IPS DF 19.7 (cell line): ENCODE data around the gene DLG2.
"Not testable (repeated sequence)": the region's sequence is repeated elsewhere in the genome, so short reads cannot be mapped to it uniquely, and the experiment has no call there.

Experiments
- DNase-seq: peaks from one replicate; pipeline ENCODE4 v3.0.0-alpha.2; 2013; ENCODE audit warnings: low read depth, low spot score

The DLG2 gene

GRCh38 chr11:85236211-85236610 is 390.9 kb downstream of the DLG2 start:
- no peak for DNase-seq

- no peak for DNase-seq
Measured at GRCh38 chr11:85232559-85232958, 394.6 kb downstream of the DLG2 start.

- no peak for DNase-seq
Measured at GRCh38 chr11:85231588-85231987, 395.6 kb downstream of the DLG2 start.

DNA sequence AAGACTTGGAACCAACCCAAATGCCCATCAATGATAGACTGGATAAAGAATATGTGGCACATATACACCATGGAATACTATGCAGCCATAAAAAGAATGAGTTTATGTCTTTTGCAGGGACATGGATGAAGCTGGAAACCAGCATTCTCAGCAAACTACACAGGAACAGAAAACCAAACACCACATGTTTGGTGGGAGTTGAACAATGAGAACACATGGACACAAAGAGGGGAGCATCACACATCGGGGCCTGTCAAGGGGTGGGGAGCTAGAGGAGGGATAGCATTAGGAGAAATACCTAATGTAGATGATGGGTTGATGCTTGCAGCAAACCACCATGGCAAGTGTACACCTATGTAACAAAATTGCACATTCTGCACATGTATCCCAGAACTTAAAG is 397.4 kb downstream of the DLG2 start:
- DNase-seq: not testable (repeated sequence)

GRCh38 chr11:85196968-85197367 is 430.2 kb downstream of the DLG2 start:
- DNase-seq: no peak

GRCh38 chr11:85195934-85196333 is 431.2 kb downstream of the DLG2 start:
- DNase-seq: no peak

- DNase-seq: no peak
Measured at GRCh38 chr11:85187992-85188391, 439.2 kb downstream of the DLG2 start.

DNA sequence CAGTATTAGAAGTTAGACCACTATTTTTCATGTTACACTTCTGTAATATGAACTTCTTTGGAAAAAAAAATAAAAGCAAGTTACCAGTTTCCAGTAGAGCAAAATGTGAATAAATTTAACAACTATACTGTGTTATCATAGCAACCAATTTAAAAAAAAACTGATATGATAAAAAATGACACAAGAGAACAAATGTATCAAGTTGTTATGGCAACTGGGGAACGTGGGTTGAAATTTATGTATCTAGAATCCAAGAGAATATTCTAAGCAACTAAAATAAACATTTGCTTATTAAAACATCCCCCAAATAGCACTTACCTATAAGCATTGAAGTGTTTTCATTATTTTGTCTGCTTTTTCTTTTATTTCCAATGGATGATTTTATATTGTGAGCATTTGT is 442.4 kb downstream of the DLG2 start:
- DNase-seq: no peak

GRCh38 chr11:85182441-85183387 is 444.4 kb downstream of the DLG2 start:
- DNase-seq: peak; percentile 64

DNA sequence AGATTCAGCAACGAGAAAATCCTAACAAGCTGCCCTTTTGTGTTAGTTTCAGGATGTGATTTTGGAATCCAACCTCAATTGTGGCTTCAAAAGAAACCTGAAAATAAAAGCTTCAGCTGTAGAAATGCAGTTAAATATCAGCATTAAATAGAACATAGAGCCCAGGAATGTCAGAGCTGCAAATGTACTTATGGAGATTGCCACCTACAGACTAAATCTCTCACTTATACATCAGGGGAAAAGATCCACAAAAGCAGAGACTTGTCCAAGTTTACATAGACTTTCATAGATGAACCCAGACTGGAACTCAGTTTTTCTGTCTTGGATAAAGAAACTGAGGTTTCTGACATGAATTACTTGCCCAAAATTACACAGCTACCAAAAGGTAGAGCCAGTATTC is 446.6 kb downstream of the DLG2 start:
- DNase-seq: no peak

GRCh38 chr11:85171648-85172257 is 455.4 kb downstream of the DLG2 start:
- DNase-seq: no peak

DNA sequence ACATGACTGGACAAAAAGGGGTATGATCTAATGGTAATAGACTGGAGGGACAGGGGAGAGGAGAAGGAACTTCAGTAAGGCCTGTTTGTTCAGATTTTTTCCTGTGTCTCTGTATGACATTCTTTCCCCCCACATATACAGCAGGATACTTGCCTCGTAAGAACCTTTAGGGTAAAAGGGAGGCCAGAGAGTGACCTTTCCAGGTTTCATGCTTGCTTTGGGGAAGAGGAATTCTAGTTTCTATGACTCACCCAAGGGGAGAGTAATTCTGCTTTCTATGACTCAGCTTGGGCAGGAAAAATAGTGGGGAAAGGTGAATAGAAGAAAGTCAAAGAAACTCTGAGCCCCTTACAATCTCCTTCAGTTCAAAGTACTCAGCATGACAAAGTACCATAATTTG is 457.0 kb downstream of the DLG2 start:
- peak; percentile 23 for DNase-seq

DNA sequence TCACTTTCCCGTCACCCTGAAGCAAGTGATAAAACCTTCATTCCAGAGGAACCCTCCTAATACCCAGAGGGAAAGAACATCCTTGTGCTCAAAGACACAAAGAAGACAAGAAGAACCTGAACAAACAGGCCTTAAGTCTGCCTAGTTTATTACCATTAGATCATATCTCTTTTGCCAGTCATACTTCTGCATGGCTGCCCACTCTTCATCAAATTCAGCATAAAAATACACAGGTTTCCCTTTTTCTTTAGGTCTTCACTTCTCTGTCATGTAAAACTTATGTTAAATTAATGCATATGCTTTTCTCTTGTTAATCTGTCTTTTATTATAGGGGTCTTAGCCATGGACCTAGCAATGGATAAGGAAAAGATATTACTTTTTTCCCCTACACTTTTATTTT is 459.7 kb downstream of the DLG2 start:
- DNase-seq: no peak

GRCh38 chr11:85167038-85167437 is 460.1 kb downstream of the DLG2 start:
- DNase-seq: no peak

DNA sequence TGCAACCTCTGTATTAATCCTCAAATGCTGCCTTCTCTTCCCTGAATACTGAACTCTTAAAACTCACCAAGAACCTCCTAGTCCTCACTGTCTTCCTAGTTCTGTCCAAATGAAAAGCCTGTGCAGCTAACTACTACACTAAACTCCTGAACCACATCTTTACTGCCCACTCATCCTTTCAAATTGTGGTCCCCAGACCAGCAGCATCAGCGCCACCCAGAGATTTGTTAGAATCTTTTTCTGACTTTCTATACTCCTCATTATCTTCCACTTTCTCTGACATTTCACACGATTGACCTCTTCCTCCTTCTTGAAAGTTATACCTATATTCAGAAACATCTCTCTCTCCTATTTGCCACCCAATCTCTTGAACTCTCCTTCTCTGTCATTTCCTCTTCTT is 461.3 kb downstream of the DLG2 start:
- DNase-seq: no peak

- DNase-seq: no peak
Measured at GRCh38 chr11:85164743-85165142, 462.4 kb downstream of the DLG2 start.

GRCh38 chr11:85154294-85154693 is 472.9 kb downstream of the DLG2 start:
- no peak for DNase-seq

GRCh38 chr11:85137597-85137996 is 489.5 kb downstream of the DLG2 start:
- DNase-seq: no peak

GRCh38 chr11:85133636-85134035 is 493.5 kb downstream of the DLG2 start:
- DNase-seq: no peak

DNA sequence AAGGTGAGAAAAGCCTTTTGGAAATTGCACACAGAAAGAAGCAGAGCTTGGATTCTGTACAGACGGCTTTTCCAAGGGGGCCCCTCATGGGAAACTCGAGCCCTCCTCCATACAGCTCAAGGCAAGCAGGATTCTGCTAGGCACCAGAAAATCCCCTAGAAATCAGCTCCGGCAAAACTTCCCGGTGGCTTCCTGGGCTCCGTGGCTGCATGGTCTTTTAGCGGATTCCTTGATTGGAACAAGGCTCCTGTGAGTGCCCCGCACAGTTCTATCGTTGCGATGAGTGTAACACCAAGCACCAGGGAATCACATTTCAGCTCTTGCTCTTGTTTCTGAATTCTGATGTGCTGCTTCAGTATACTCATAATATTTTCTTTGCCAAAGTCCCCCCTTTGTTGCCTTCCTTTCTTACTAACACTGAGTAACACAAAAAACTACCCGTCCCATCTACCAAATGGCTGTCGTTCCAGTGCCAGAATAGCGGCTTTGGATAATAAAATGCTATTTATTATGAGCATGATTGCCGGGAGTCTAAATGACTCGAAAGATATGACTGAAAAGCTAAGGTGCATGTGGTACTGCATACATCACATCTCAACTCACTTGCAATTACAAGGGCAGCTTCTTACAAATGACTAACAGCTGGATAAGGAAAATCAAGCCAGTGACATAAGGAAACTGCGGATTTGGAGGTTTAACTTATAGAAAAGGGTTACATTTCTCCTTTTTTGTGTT is 494.1 kb downstream of the DLG2 start:
- DNase-seq: no peak

GRCh38 chr11:85127349-85127748 is 499.8 kb downstream of the DLG2 start:
- DNase-seq: no peak

DNA sequence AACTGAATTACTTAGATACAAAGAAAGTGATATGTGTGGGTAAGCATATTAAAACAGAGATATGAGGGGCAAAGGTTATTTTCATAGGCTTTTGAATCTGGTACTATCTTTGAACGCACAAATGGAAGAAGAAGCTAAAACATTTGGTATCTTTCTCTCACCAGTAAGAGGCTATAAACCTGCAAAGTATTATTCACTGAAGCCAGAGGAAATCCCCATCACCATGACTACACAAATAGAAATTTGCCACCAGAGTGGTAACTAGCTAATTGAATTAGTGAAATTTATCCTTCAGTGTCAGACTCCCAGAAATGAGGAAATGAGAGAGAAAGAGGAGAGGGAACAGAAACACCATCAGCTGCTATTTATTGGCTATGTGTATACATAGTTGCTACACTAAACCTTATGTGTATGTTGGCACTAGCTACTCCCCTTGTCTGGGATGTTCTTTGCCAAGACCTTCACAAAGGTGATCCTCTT is 503.4 kb downstream of the DLG2 start:
- no peak for DNase-seq
